ENCODE measurements around the gene TRPV4.

GRCh38 chr12:109880938-109881337, 47.7 kb upstream of the TRPV4 start:
- no peak for TF ChIP-seq CTCF (IDR thresholded peaks at IDR 0.05)
- TF ChIP-seq EP300 (IDR thresholded peaks at IDR 0.05): no peak
- no peak for TF ChIP-seq POLR2A (IDR thresholded peaks at IDR 0.05)
- no peak for TF ChIP-seq POLR2AphosphoS5 (IDR thresholded peaks at IDR 0.05)
